Loucy (cell line): ENCODE measurements around the gene RASGRP1.

ENCODE experiments used
- H2AFZ ChIP-seq: fragments of 200-600 bp; sonication (generic); 2 replicates; pipeline ENCODE4 v1.6.0; 2016; ENCODE audit warnings: antibody characterized with exemption, mild to moderate bottlenecking, low read length, moderate library complexity
- H3F3A ChIP-seq: fragments of 200-600 bp; 2 replicates; pipeline ENCODE4 v1.6.0; 2016; ENCODE audit warnings: antibody characterized with exemption, low read depth, mild to moderate bottlenecking
- H3K27me3 ChIP-seq: fragments of 200-600 bp; sonication (generic); 2 replicates; pipeline ENCODE4 v1.6.1; 2014; ENCODE audit warnings: low read length, mild to moderate bottlenecking; ENCODE audit not compliant: insufficient read depth, poor library complexity, severe bottlenecking
- H3K36me3 ChIP-seq: fragments of 200-600 bp; sonication (generic); 2 replicates; pipeline ENCODE4 v1.6.1; 2016; ENCODE audit warnings: low read length; ENCODE audit not compliant: insufficient read depth
- H3K4me1 ChIP-seq: fragments of 200-600 bp; sonication (generic); 2 replicates; pipeline ENCODE4 v1.5.1; 2014; ENCODE audit warnings: low read length, mild to moderate bottlenecking; ENCODE audit not compliant: insufficient read depth, poor library complexity, severe bottlenecking
- H3K4me2 ChIP-seq: fragments of 200-600 bp; sonication (generic); 2 replicates; pipeline ENCODE4 v1.6.0; 2014; ENCODE audit warnings: antibody characterized with exemption, low read length, low read depth, mild to moderate bottlenecking; ENCODE audit not compliant: poor library complexity, severe bottlenecking
- H3K4me3 ChIP-seq: fragments of 200-600 bp; sonication (generic); 2 replicates; pipeline ENCODE4 v1.5.1; 2014; ENCODE audit warnings: low read length, mild to moderate bottlenecking, mixed read lengths; ENCODE audit not compliant: poor library complexity, severe bottlenecking
- H3K79me2 ChIP-seq: fragments of 200-600 bp; sonication (generic); 2 replicates; pipeline ENCODE4 v1.6.1; 2014; ENCODE audit warnings: low read length; ENCODE audit not compliant: insufficient read depth
- H3K9ac ChIP-seq: fragments of 200-600 bp; sonication (generic); 2 replicates; pipeline ENCODE4 v1.6.0; 2014; ENCODE audit warnings: mild to moderate bottlenecking, low read depth, low read length, moderate library complexity; ENCODE audit not compliant: poor library complexity, severe bottlenecking
- H3K9me2 ChIP-seq: fragments of 200-600 bp; sonication (generic); replicated peaks from 2 replicates; pipeline ENCODE4 v1.6.1; 2016; ENCODE audit warnings: low read depth, low read length, mixed read lengths
- H3K9me3 ChIP-seq: fragments of 200-600 bp; sonication (generic); 2 replicates; pipeline ENCODE4 v1.6.1; 2014; ENCODE audit warnings: mild to moderate bottlenecking, antibody characterized with exemption, low read length, low read depth; ENCODE audit not compliant: insufficient read depth
- H4K20me1 ChIP-seq: fragments of 200-600 bp; sonication (generic); 2 replicates; pipeline ENCODE4 v1.6.0; 2014; ENCODE audit warnings: antibody characterized with exemption, low read length, mild to moderate bottlenecking; ENCODE audit not compliant: insufficient read depth, poor library complexity, severe bottlenecking
- CTCF ChIP-seq: fragments of 200-600 bp; sonication (generic); conservative IDR thresholded peaks from 2 replicates; pipeline ENCODE4 v1.5.1; 2014; ENCODE audit warnings: mild to moderate bottlenecking, antibody characterized with exemption, low read length
- EZH2phosphoT487 ChIP-seq: fragments of 200-600 bp; IDR thresholded peaks from 2 replicates; pipeline ENCODE4 v1.6.1; 2018; ENCODE audit warnings: antibody characterized with exemption, mild to moderate bottlenecking, moderate library complexity, borderline replicate concordance

RASGRP1 gene

GRCh38 chr15:38565287-38565670 is 665 bp upstream of the RASGRP1 start:
- H3F3A ChIP-seq: peaks cover 5% of the 10 kb centered on the region; the same call in 1 of the 2 replicates
- H3K4me3 ChIP-seq: peak overlapping the region; percentile 74
- H3K4me1 ChIP-seq: peaks cover 58% of the 10 kb centered on the region
- H4K20me1 ChIP-seq: peaks cover 12% of the 10 kb centered on the region
- no peak for TF ChIP-seq CTCF
- no peak for TF ChIP-seq EZH2phosphoT487
- H3K9ac ChIP-seq: peak overlapping the region; percentile 54
- no peaks in the 10 kb centered on the region for H3K36me3 ChIP-seq
- H3K9me3 ChIP-seq: no peaks in the 10 kb centered on the region
- 0 out of 2 replicates have a peak overlapping the region, but pooled peaks have one; percentile 80 for H2AFZ ChIP-seq
- peaks cover 36% of the 10 kb centered on the region for H3K79me2 ChIP-seq
- no peaks in the 10 kb centered on the region for H3K27me3 ChIP-seq
- H3K4me2 ChIP-seq: peak overlapping the region; percentile 89
- H3K9me2 ChIP-seq: no peaks in the 10 kb centered on the region

- Histone ChIP-seq H2AFZ (peak overlapping the region; percentile 80), H3K79me2 (peaks cover 50% of the 10 kb centered on the region), H3F3A (peaks cover 5% of the 10 kb centered on the region; the same call in 1 of the 2 replicates), H3K4me3 (peak overlapping the region; percentile 74), H3K4me1 (peaks cover 68% of the 10 kb centered on the region), H3K4me2 (peak overlapping the region; percentile 90), H3K9ac (peak overlapping the region; percentile 70), H3K9me3 (no peaks in the 10 kb centered on the region), H3K9me2 (no peaks in the 10 kb centered on the region), H3K36me3 (no peaks in the 10 kb centered on the region), H3K27me3 (no peaks in the 10 kb centered on the region), H4K20me1 (peaks cover 12% of the 10 kb centered on the region)
- no peak for TF ChIP-seq EZH2phosphoT487
- peak; percentile 88 for TF ChIP-seq CTCF
Observed at GRCh38 chr15:38563723-38564519, 693 bp downstream of the RASGRP1 start.

GRCh38 chr15:38562278-38562677 is 2.3 kb downstream of the RASGRP1 start:
- Histone ChIP-seq H2AFZ (no peak overlapping the region), H3K36me3 (no peaks in the 10 kb centered on the region), H3K27me3 (no peaks in the 10 kb centered on the region), H3K4me2 (peak overlapping the region; percentile 90), H3K9ac (peak overlapping the region; percentile 70), H3K9me3 (no peaks in the 10 kb centered on the region), H3K4me1 (peaks cover 84% of the 10 kb centered on the region), H3K4me3 (peak overlapping the region; percentile 74), H4K20me1 (peaks cover 12% of the 10 kb centered on the region), H3K9me2 (no peaks in the 10 kb centered on the region), H3K79me2 (peaks cover 51% of the 10 kb centered on the region), H3F3A (peaks cover 5% of the 10 kb centered on the region; the same call in 1 of the 2 replicates)
- TF ChIP-seq EZH2phosphoT487: no peak
- no peak; the same call in 1 of the 2 replicates for TF ChIP-seq CTCF
